ENCODE data around the gene CHD9.

GRCh38 chr16:53084746-53085334 lies 30.0 kb downstream of the CHD9 start:
- TF ChIP-seq CTCF (IDR thresholded peaks at IDR 0.05) (no peak), POLR2AphosphoS5 (IDR thresholded peaks at IDR 0.05) (no peak), POLR2A (IDR thresholded peaks at IDR 0.05) (no peak), EP300 (IDR thresholded peaks at IDR 0.05) (no peak)
